Neural progenitor cell (in vitro differentiated cells): ENCODE data around the gene EGR4.

Source experiments
- CTCF ChIP-seq: fragments of 200-600 bp; sonication (generic); IDR thresholded peaks from 2 replicates; pipeline ENCODE4 v1.5.1; 2017; ENCODE audit warnings: antibody characterized with exemption, mild to moderate bottlenecking
- EZH2 ChIP-seq: fragments of 200-600 bp; sonication (generic); IDR thresholded peaks from 2 replicates; pipeline ENCODE4 v1.6.1; 2017; ENCODE audit warnings: antibody characterized with exemption, mild to moderate bottlenecking, moderate library complexity

- TF ChIP-seq EZH2 (no peak), CTCF (no peak)
Measured at GRCh38 chr2:73257425-73258125, 35.8 kb downstream of the EGR4 start.
